Mammary epithelial cell (primary cell): ENCODE measurements around the gene CEP55.

Experiments
- EZH2 ChIP-seq: IDR thresholded peaks from 2 replicates; pipeline ENCODE4 v1.6.1; 2012; ENCODE audit warnings: low read length, inconsistent platforms, borderline replicate concordance
- TF ChIP-seq, protein P1 (sequence below), 2 donors: IDR thresholded peaks in 1 of 2; conservative IDR thresholded peaks in 1 of 2; 2 replicates each; pipeline ENCODE4 v1.5.1; 2011 to 2012; ENCODE audit warnings: inconsistent platforms in 2 of 2, low read length in 2 of 2, mild to moderate bottlenecking in 2 of 2, control low read depth in 1 of 2, low read depth in 1 of 2; ENCODE audit not compliant: insufficient read depth in 1 of 2; ENCODE audit errors: extremely low read depth in 1 of 2

DNA sequence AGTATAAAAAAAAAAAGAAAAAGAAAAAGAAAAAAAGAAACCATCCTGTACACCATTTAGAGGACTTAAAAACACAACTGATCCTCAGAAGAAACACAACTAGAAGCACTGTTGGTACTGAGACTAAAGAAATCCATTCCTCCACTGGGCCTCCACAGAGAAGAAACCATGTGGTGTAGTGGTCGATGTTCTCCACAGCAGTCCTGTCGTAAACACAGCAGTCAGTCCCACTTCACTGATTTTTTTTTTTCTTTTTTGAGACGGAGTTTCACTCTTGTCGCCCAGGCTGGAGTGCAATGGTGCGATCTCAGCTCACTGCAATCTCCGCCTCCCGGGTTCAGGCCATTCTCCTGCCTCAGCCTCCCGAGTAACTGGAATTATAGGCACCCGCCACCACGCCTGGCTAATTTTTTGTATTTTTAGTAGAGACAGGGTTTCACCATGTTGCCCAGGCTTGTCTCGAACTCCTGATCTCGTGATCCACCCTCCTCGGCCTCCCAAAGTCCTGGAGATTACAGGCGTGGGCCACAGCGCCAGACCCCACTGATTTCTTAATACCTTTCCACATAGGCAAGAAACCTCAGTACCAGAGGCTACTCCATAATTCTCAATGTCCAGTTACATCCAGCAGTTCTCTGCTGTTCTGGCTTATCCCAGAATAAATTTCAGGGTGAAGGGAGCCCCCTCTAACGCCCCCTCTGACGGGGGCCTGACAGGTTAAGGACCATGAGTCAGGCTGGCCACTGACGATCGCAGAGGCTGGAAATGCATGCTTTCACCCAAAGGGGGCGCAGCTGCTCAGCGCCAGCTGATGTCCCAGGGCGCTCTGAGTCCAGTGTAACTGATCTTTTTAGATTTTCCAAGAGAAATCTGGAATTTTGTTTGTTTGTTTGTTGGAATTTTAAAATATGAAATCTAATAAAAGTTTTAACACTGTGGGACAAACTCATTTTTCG is 45.3 kb downstream of the CEP55 start:
- TF ChIP-seq, protein P1, sequence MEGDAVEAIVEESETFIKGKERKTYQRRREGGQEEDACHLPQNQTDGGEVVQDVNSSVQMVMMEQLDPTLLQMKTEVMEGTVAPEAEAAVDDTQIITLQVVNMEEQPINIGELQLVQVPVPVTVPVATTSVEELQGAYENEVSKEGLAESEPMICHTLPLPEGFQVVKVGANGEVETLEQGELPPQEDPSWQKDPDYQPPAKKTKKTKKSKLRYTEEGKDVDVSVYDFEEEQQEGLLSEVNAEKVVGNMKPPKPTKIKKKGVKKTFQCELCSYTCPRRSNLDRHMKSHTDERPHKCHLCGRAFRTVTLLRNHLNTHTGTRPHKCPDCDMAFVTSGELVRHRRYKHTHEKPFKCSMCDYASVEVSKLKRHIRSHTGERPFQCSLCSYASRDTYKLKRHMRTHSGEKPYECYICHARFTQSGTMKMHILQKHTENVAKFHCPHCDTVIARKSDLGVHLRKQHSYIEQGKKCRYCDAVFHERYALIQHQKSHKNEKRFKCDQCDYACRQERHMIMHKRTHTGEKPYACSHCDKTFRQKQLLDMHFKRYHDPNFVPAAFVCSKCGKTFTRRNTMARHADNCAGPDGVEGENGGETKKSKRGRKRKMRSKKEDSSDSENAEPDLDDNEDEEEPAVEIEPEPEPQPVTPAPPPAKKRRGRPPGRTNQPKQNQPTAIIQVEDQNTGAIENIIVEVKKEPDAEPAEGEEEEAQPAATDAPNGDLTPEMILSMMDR (conservative IDR thresholded peaks at IDR 0.05 in 1 of 2, IDR thresholded peaks at IDR 0.05 in 1 of 2; ENCODE audit: extremely low read depth in 1 of 2, insufficient read depth in 1 of 2, low read depth in 1 of 2, low read length in 2 of 2): peak; percentile 69 to 75
- TF ChIP-seq EZH2: no peak
